Esophagus squamous epithelium (tissue), 4 donors: ENCODE results near the gene PRKG1.

ENCODE experiments used
- CTCF ChIP-seq, 6 experiments: fragments of 450-650 bp in 4 of 6; fragments of 200-600 bp in 2 of 6; sonication (generic) in 2 of 6; IDR thresholded peaks; one replicate each; pipeline ENCODE4 v1.5.1; 2016 to 2019; ENCODE audit warnings: antibody characterized with exemption in 6 of 6, mild to moderate bottlenecking in 4 of 6, moderate library complexity in 4 of 6
- POLR2A ChIP-seq, 4 donors: fragments of 450-650 bp; IDR thresholded peaks; one replicate each; pipeline ENCODE4 v1.6.1; 2017; ENCODE audit warnings: antibody characterized with exemption in 4 of 4, mild to moderate bottlenecking in 4 of 4, moderate library complexity in 3 of 4

DNA sequence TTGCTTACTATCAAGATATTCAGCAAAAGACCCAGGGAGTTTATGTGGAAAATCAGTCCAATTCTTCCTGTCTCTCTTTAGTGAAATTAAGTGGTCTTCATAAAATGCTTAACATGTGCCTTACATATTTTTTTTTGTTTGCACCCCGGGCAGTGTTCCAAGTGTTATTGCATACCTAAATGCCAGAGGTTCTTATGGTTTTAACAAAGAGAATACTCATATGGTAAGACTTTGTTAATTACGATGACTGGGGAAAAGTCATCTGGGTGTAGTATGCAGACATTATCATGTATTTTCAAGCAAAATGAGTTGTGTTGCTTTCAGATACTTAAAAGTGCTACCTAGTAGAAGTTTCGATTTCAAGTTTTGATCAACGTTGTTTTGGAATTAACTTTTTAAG is 82.6 kb downstream of the PRKG1 start:
- TF ChIP-seq CTCF (IDR thresholded peaks at IDR 0.05): no peak
- TF ChIP-seq POLR2A (IDR thresholded peaks at IDR 0.05): no peak
